GDM1 (cell line): ENCODE measurements around the gene PORCN.
A peak's percentile ranks its signal among the peaks of the same experiment; 100 is the strongest.
"Not testable (repeated sequence)": the region's sequence is repeated elsewhere in the genome, so short reads cannot be mapped to it uniquely, and the experiment has no call there.

Source experiments
- DNase-seq: peaks from one replicate; lab custom pipeline; 2025; lab: John Stamatoyannopoulos, UW

Gene PORCN

GRCh38 chrX:48513670-48514069 is 4.9 kb downstream of the PORCN start:
- no peak for DNase-seq

- no peak for DNase-seq
Observed at GRCh38 chrX:48514126-48514806, 5.5 kb downstream of the PORCN start.

GRCh38 chrX:48514868-48515460 is 6.2 kb downstream of the PORCN start:
- DNase-seq, result no peak

GRCh38 chrX:48515842-48516241 is 7.0 kb downstream of the PORCN start:
- no peak for DNase-seq

GRCh38 chrX:48516285-48516684 is 7.5 kb downstream of the PORCN start:
- no peak for DNase-seq

- no peak for DNase-seq
Observed at GRCh38 chrX:48516987-48517386, 8.2 kb downstream of the PORCN start.

GRCh38 chrX:48519481-48519880 is 10.7 kb downstream of the PORCN start:
- DNase-seq, result not testable (repeated sequence)

GRCh38 chrX:48520455-48520854 is 11.7 kb downstream of the PORCN start:
- no peak for DNase-seq

GRCh38 chrX:48520976-48521352 is 12.2 kb downstream of the PORCN start:
- DNase-seq, result no peak

- DNase-seq, result peak; percentile 83
Observed at GRCh38 chrX:48521353-48522243, 12.8 kb downstream of the PORCN start, which contains the start of gene EBP. Gene EBP, plus strand, starts transcription at chrX:48521808. Its CDS starts 1,964 bp downstream, at chrX:48523772.

- no peak for DNase-seq
Observed at GRCh38 chrX:48522291-48522690, 13.5 kb downstream of the PORCN start.

- DNase-seq, result no peak
Observed at GRCh38 chrX:48523682-48524081, 14.9 kb downstream of the PORCN start.

- not testable (repeated sequence) for DNase-seq
Observed at GRCh38 chrX:48525853-48526252, 17.1 kb downstream of the PORCN start.

- DNase-seq, result no peak
Observed at GRCh38 chrX:48530736-48531135, 21.9 kb downstream of the PORCN start.

- DNase-seq, result no peak
Observed at GRCh38 chrX:48531358-48531959, 22.7 kb downstream of the PORCN start.

GRCh38 chrX:48532161-48532560 is 23.4 kb downstream of the PORCN start:
- DNase-seq, result no peak

- DNase-seq, result no peak
Observed at GRCh38 chrX:48533165-48533564, 24.4 kb downstream of the PORCN start.

GRCh38 chrX:48538641-48539344 is 30.0 kb downstream of the PORCN start:
- no peak for DNase-seq

- DNase-seq, result peak; percentile 94
Observed at GRCh38 chrX:48539345-48540027, 30.7 kb downstream of the PORCN start, which contains the start of gene TBC1D25. Gene TBC1D25, plus strand, starts transcription at chrX:48539714. Its CDS starts 84 bp downstream, at chrX:48539798.

GRCh38 chrX:48540028-48540375 is 31.2 kb downstream of the PORCN start:
- peak; percentile 49 for DNase-seq

GRCh38 chrX:48540480-48540879 is 31.7 kb downstream of the PORCN start:
- DNase-seq, result no peak
